GM19463 (cell line): ENCODE results near the gene AKT3.
A peak's percentile ranks its signal among the peaks of the same experiment; 100 is the strongest.
"Not testable (repeated sequence)": the region's sequence is repeated elsewhere in the genome, so short reads cannot be mapped to it uniquely, and the experiment has no call there.

Experiments
- ATAC-seq: cut with Tn5 transposase; IDR thresholded peaks from one replicate; pipeline ENCODE4 v1.9.1; 2021; ENCODE audit warnings: mild to moderate bottlenecking, moderate library complexity; ENCODE audit not compliant: unreplicated experiment

AKT3 gene

DNA sequence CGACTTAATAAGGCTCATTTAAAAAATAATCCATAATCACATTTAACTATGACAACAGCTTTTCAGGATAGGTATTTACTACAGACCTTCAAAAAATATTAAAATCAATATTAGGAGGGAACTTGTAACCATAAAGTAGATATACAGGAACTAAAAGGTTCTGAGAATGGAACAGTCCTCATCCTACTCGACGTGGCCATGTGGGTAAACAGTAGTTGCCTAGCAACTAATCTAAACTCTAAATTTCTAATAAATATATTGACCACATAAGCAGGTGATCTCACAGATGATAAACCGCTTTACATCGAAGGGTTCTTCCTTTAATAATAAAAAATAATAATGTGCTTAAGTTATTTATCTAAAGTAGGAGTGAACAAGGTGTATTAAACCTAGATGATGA is 7.9 kb downstream of the AKT3 start:
- ATAC-seq: no peak

DNA sequence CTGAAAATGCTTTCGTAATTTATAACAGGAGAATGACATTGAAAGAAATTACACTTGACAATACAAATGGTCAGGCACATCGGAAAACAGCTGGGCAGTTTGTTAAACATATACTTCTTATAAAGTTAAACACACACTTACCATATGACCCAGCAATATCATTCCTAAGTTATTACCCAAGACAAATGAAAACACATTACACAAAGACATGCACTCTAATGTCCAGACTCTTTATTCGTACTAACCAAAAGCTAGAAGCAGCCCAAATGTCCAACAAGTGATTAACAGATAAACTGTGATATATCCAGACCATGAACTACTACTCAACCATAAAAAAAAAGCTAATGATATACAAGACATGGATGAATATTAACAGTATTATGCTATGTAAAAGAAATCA is 8.5 kb downstream of the AKT3 start:
- ATAC-seq: no peak

DNA sequence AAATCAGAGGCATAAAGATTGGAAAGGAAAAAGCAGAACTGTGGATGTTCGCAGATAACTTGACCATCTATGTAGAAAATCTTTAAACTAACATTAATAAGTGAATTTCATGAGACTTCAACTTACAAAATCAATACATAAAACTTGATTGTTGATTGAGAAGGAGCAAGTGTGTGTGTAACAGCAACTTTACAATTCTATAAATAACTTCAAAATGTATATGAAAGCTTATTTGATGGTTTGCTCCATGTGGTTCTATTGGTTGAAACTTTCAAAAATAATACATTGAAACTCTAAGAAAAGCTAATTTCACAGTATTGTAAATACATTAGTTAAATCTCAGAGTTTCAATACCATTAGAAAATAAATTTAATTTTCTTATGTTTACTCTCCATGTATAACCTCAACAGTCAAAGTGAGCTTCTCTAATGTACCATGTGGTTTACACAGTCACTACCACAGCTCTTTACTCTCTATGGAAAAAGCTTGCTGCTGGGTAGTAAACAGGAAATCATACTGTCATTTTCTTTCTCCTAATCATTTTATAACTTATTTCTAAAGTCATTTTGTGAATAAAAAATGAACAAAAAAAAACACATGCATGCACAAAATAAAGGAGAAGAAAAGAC is 12.0 kb downstream of the AKT3 start:
- peak; percentile 68 for ATAC-seq

DNA sequence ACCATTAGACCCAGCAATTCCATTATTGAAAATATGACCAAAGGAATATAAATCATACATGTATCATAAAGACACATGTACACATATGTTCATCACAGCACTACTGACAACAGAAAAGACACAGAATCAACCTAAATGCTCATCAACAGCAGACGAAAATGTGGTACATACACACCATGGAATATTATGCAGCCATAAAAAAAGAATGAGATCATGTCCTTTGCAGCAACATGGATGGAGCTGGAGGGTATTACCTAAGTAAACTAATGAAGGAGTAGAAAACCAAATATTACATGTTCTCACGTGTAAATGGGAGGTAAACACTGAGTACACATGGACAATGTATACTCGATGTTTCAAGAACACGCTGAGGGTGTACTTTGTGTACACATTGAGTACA is 15.9 kb downstream of the AKT3 start:
- ATAC-seq: no peak

DNA sequence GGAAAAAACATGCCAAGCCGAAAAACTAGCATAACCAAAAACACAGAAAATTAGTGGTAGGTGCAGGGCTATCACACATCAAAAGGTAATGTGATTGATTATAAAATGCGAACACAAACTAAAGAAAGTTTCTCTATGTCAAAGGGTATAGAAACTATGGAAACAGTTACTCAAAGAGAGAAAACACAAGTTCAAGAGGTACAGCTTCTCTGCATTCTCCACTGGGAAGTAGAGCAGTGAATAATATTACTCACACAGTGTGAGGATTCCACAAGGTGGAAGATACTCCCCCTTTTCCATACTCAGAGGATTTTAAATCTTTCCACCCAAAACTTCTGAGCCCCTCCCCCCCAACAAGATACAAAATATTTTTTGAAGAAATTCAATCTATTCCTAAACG is 18.6 kb downstream of the AKT3 start:
- ATAC-seq: no peak

DNA sequence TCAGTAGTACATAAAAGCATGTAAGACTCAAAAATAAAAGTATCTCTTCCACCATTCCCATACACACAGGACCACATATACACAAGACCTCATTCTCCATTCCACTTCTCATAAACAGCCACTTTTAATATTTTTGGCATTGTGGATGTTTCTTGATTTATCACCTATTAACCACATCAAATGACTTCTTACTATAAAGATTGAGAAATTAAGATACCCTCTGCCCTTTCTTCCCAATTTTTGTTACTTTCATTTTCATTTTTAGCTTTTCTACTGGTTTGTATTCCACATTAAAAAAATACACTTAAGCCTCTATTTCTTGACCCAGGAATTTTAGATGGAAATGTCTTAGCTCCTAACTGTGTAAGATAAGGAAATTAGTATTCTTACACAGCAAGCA is 22.8 kb downstream of the AKT3 start:
- ATAC-seq: no peak

DNA sequence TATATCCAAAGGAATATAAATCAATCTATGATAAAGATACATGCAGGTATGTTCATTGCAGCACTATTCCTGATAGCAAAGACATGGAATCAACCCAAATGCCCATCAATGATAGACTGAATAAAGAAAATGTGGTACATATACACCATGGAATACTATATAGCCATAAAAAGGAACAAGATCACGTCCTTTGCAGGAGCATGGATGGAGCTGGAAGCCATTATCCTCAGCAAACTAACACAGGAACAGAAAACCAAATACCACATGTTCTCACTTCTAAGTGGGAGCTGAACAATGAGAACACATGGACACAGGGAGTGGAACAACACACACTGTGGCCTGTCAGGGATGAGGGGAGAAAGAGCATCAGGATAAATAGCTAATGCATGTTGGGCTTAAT is 25.1 kb downstream of the AKT3 start:
- ATAC-seq: not testable (repeated sequence)

DNA sequence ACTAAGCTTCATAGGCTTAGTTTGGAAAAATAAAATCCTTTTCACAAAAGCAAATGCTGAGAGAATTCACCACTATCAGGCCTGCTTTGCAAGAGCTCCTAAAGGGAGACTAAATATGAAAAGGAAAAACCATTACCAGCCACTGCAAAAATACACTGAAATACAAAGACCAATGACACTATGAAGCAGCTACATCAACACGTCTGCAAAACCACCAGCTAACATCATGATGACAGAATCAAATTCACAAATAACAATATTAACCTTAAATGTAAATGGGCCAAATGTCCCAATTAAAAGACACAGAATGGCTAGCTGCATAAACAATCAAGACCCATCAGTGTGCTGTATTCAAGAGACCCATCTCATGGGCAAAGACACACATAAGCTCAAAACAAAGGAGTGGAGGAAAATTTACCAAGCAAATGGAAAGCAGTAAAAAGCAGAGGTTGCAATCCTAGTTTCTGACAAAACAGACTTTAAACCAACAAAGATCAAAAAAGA is 28.8 kb downstream of the AKT3 start:
- ATAC-seq: no peak

DNA sequence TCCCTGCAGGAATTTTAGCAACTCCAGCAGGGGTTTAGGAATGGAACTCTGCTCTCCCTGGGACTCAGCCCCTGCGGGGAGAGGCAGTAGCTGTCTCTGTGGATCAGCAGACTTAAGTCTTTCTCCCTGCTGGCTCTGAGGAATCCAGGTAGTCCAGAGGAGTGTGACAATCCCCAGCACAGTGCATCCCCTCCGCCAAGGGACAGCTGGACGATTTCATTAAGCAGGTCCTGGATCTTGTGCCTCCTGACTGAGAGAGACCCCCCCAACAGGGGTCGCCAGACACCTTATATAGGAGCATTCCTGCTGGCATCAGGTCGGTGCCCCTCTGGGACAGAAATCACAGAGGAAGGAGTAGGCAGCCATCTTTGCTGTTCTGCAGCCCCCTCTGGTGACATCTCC is 30.6 kb downstream of the AKT3 start:
- no peak for ATAC-seq

DNA sequence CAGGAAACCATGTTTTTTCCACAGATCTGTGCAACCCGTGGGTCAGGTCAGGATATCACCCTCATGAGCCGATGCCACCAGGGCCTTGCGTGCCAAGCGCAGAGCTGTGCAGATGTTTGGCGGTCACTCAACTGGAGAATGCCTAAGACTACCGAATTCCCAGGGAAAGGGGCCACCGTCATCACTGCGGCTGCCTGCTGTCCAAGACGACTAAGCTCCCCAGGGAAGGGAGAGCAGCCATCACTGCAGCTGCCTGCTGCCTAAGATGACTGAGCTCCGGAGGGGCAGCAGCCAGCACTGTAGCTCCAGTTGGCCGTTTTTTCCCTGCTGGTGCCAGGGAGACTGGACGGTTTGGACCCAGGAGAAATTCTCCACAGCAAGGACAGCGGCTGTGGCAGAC is 31.1 kb downstream of the AKT3 start:
- ATAC-seq: no peak

DNA sequence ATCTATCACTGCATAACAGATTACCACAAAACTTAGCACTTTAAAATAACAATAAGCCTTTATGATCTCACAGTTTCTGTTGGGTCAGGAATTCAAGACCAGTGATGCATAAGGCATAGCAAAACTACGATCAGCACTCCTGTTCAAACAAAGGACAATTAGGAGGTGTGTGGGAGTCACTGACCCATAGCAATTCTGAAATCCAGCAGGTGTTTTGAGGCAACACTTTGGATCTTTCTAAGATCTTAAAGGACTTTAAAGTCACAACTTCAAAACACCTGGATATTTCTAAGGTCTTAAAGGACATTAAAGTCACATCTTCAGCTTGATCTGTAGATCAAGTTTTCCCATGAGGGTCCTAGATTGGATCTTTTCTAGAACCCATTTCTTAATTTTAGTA is 35.3 kb downstream of the AKT3 start:
- no peak for ATAC-seq

DNA sequence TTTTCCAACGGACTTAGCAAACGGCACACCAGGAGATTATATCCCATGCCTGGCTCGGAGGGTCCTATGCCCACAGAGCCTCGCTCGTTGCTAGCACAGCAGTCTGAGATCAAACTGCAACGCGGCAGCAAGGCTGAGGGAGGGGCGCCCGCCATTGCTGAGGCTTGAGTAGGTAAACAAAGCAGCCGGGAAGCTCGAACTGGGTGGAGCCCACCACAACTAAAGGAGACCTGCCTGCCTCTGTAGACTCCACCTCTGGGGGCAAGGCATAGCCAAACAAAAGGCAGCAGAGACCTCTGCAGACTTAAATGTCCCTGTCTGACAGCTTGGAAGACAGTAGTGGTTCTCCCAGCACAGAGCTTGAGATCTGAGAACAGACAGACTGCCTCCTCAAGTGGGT is 42.7 kb downstream of the AKT3 start:
- ATAC-seq: not testable (repeated sequence)

DNA sequence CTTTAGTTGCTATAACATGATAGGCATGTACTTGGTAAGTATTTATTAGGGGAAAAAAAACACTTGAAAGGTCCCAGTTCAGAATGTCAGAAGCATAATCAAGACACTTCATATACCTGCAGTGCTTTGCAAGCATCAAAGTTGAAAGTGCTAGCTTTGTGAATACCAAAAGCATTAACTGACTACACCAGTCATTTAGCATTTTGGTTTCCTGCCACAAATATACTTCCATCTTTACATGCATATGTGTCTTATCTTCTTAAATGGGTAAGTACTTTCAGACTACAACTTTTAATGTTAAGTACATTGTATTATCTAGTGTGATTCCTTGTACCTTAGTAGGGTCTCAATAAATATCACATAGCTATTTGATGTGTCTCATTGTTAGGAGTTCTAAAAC is 43.7 kb downstream of the AKT3 start:
- ATAC-seq: no peak

DNA sequence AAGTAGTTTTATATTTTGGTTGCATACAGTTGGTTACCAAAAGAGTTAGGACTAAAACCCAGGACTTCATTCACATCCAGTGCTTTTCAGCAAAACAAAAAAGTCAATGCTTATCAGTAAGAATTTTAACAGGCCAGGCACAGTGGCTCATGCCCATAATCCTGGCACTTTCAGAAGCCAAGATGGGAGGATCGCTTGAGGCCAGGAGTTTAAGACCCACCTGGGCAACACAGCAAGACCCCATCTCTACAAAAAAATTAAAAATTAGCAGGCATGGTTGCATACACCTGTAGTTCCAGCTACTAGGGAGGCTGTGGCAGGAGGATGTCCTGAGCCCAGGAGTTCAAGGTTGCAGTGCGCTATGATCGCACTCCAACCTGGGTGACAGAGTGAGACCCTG is 47.3 kb downstream of the AKT3 start:
- ATAC-seq: no peak

DNA sequence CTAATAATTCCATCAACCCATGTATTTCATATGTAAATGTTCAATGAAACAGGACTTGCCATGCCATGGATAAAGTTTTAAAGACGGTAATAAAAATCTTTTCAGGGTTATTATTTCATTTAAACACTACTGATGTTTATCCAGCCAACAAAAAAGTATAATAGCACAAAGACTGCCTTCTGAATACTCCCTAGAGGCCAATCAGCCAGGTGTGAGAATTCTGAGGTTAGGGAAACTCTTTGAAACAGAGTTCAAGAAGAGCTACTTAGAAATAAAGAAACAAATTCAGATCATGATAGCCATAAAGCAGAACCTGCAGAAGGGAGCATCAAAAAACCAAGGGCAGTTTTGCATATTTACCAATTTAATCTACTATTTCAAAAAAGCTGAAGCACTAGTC is 48.7 kb downstream of the AKT3 start:
- ATAC-seq: no peak

DNA sequence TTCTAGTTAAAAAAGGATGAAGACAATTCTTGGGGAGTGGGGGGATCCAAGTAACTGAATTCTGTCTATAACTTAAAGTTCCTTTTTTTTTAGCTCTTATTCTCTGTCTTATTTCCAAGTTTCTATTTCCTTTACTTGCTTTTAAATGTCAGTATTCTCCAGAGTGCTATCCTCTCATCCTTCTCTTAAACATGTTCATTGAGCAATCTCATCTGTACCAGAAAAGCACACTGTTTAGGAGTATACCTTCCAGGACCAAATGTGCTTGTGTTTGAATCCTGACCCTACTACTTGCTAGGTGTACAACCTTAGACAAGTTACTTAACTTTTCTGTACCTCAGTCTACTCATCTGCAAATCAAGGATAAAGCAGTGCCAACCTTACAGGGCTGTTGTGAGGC is 50.1 kb downstream of the AKT3 start:
- ATAC-seq: no peak

DNA sequence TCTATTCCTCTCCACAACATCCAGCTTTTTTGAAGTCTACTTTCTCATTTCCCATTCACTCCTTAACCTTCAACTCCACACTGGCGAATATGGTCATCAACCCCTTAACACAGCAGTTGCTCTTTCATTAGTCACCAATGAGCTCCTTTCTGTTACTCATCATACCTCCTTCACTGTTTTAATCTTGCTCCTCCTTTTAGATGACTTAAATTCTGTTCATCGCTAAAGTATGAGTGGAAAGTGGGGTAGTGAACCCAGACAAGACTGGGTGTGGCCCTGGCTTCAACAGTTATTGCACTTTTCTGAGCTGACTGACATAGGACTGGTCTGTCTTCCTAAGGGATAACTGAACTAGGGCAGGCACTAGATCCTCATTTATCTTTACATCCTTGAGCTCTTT is 51.3 kb downstream of the AKT3 start:
- no peak for ATAC-seq

DNA sequence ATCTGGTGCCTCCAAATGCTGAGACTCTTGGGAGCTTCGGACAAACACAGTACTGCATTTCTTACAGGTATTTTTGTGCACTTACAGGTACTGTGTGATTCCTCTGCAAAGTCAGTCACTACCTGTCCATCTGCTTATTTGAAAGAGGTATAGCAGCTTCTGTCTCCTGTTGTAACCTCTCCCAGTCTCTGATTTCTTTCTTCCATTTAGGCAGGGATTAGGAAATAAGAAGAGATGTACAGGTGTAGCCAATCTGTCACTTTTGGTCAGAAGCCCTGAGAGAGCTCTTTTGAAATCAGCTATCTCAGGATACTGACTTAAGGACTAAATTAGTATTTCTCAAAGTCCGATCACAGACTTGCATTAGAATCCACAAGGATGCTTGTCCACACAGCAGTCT is 54.0 kb downstream of the AKT3 start:
- ATAC-seq: no peak

DNA sequence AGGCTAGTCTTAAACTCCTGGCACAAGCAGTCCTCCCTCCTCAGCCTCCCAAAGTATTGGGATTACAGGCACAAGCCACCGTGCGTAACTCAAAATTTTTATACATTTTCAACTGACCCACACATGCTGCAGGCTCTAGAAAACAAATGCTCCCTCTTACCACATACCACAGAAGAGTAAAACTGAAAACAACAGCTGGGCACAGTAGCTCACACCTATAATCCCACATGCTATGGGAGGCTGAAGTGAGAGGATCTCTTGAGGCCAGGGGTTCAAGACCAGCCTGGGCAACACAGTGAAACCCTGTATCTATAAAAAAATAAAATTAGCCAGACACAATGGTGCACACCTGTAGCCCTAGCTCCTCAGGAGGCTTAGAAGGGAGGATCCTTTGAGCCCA is 56.7 kb downstream of the AKT3 start:
- ATAC-seq: peak; percentile 57

DNA sequence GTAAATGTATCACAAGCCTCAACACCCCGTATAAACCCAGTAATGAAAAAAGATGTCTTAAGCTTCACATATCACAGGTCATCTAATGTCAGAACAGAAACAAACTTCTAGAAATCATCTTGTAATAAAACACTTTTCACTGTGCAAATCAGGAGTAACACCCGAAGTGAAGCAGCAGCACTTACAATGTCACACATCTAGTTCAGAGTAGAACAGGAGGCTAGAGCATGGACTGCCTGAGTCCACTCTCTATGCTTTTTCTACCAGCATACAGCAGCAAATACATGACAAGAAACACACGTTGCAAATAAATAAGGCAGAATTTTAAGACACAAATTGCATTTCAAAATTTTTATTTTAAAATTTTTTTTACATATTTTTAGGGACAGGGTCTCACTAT is 57.2 kb downstream of the AKT3 start:
- no peak for ATAC-seq

DNA sequence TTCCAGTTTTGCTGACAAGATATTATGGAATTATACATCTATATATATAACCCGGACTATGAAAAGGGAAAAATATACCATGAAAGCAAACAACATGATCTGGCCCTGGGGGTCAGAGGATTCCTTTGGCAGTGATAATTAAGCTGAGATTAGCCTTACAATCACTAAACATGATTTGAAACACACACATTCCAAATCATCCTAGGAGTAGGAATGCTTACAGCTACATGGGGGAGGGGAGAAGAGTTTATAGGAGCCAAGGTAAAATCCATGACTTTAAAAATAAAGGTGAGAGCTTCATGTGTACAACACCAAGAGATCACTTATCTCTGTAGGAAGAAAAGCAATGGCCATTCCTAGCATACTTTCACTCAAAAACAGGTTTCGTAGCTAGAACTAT is 57.6 kb downstream of the AKT3 start:
- ATAC-seq: no peak

DNA sequence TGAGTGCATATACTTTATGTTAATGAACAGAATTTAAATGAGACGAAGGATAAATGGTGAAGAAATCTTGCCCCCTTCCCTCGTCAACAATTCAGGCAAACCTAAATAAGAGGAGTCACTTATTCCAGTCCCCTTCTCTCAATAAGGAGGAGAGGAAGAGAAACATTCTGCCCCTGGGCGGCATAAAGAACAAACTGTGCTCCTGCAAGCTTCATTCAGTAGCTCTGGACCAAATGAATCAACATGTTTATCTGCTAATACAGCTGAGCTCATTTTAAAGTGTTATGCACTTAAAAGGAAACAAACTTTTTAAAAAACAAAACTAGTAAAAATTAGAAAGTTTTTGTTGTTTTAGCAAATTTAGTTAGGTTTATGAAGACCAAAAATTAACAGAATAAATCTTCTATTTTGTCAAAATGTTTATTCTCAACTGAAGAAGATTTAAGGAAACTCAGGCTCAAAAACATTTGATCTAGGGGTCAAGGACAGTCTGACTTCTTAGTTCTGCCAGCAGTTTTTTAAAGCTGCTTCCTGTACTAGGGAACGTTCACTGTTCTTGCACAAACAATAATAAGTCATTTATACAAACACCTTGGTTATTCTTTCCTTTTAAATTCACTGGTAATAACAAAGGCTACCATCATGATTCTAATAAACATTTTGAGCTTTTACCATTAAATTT is 58.3 kb downstream of the AKT3 start:
- no peak for ATAC-seq

DNA sequence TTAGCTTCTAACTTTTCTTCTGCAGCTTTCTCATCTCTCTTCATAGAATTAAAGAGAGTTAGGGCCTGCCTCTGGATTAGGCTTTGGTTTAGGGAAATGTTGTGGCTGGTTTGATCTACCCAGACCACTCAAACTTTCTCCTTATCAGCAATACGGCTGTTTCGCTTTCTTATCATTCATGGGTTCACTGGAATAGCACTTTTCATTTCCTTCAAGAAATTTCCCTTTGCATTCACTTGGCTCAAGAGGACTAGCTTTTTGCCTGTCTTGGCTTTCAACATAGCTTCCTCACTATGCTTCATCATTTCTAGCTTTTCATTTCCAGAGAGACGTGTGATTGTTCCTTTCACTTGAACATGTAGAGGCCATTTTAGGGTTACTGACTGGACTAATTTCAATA is 59.6 kb downstream of the AKT3 start:
- ATAC-seq: no peak
